ENCODE measurements around the gene MTMR12.

The MTMR12 gene

DNA sequence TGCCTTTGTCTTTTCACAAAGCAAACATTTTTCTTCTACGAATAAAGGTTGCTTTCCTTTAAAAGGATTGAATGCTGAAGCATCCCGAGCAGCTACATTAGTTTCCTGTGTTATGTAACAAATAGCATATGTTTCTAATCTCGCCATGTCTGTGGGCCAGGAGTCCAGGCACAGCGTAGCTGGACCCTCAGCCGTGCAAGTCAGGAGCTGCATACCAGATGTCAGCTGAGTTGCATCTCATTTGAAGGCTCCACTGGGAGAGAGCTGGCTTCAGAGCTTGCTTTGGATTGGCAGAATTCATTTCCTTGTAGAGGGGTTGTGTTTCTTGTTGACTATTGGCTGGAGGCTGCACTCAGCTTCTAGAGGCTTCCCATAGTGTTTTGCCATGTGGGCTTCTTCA, 122.6 kb downstream of the MTMR12 start:
- no peak for DNase-seq (ENCODE audit: low read depth)

GRCh38 chr5:32187675-32188074, 125.1 kb downstream of the MTMR12 start:
- DNase-seq (ENCODE audit: low read depth), result no peak

DNA sequence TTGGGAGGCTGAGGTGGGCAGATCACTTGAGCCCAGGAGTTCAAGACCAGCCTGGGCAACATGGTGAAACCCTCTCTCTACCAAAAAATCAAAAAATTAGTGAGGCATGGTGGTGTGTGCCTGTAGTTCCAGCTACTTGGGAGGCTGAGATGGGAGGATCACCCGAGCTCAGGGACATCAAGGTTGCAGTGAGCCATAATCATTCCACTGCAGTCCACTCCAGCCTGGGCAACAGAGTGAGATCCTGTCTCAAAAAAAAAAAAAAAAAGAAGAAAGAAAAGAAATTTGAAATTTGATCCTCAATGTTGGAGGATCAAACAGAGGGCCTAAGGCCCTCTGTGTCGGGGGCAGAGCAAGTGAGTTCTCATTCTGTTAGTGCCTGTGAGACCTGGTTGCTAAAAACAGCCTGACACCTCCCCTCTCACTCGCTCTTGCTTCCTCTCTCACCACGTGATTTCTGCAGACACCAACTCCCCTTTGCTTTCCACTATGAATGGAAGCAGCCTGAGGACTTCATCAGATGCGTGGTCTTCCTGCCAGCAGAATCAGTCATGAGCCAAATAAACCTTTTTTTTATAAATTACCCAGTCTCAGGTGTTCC, 130.2 kb downstream of the MTMR12 start:
- no peak for DNase-seq (ENCODE audit: low read depth)

Data from activated T-helper 9 cell treated with anti-CD3 and anti-CD28 coated beads, Interleukin-2, amount 50 U/mL, for 16 hours (primary cell).